Measurements from ENCODE around the gene TMEM30A.

DNA sequence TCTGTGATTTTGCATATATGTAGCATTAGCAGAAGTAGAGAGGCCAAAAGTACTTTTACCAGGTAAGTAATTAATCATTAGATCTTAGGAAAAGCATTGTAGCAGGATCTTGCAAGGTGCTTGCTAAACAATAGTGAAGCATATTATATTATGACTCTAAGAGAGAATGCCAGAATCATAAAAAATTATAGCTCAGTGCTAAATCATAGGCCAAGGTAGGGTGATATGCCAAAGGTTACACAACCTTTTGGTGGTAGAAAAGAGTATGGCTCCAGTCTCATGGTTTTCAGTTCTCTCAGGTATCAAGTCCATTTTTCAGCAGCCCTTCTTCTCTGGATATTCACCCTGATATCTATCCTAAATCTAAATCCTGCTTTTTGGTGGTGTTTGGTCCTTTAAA, 16.9 kb upstream of the TMEM30A start:
- TF ChIP-seq POLR2A (IDR thresholded peaks at IDR 0.05; ENCODE audit: low read depth, low read length) (no peak), EZH2 (IDR thresholded peaks at IDR 0.05; ENCODE audit: borderline replicate concordance, low read depth, low read length, severe bottlenecking) (no peak), POLR2AphosphoS5 (IDR thresholded peaks at IDR 0.05; ENCODE audit: insufficient read depth, low read depth, low read length) (no peak), MYC (IDR thresholded peaks at IDR 0.05; ENCODE audit: low read depth, low read length) (no peak), FOS (IDR thresholded peaks at IDR 0.05; ENCODE audit: borderline replicate concordance, insufficient read depth, low read length) (no peak), JUN (IDR thresholded peaks at IDR 0.05; ENCODE audit: borderline replicate concordance, insufficient read depth, insufficient read length, low read depth) (no peak)
- TF ChIP-seq, protein P1, sequence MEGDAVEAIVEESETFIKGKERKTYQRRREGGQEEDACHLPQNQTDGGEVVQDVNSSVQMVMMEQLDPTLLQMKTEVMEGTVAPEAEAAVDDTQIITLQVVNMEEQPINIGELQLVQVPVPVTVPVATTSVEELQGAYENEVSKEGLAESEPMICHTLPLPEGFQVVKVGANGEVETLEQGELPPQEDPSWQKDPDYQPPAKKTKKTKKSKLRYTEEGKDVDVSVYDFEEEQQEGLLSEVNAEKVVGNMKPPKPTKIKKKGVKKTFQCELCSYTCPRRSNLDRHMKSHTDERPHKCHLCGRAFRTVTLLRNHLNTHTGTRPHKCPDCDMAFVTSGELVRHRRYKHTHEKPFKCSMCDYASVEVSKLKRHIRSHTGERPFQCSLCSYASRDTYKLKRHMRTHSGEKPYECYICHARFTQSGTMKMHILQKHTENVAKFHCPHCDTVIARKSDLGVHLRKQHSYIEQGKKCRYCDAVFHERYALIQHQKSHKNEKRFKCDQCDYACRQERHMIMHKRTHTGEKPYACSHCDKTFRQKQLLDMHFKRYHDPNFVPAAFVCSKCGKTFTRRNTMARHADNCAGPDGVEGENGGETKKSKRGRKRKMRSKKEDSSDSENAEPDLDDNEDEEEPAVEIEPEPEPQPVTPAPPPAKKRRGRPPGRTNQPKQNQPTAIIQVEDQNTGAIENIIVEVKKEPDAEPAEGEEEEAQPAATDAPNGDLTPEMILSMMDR (IDR thresholded peaks at IDR 0.05; ENCODE audit: extremely low read depth in 1 of 2, insufficient read depth in 1 of 2, low read depth in 1 of 2, low read length in 2 of 2) = no peak

All from endothelial cell of umbilical vein (primary cell).